Left ventricle myocardium inferior (tissue), 1 donor: Measurements from ENCODE around the gene MED28. TPM values are rescaled to one million over a fixed set of nuclear protein-coding genes. Genes with fewer than 3 reads are reported as not detected.
A peak's percentile ranks its signal among the peaks of the same experiment; 100 is the strongest.

Experiments
- DNase-seq: peaks from one replicate; pipeline ENCODE4 v3.0.0-alpha.2; 2020
- H3K27ac ChIP-seq: fragments of 200-600 bp; replicated peaks from 2 replicates; pipeline ENCODE4 v1.8.0; 2021
- H3K27me3 ChIP-seq: fragments of 200-600 bp; 2 replicates; pipeline ENCODE4 v1.8.0; 2021; ENCODE audit warnings: low read depth
- H3K36me3 ChIP-seq: fragments of 200-600 bp; 2 replicates; pipeline ENCODE4 v1.8.0; 2021
- H3K4me1 ChIP-seq: fragments of 200-600 bp; 2 replicates; pipeline ENCODE4 v1.8.0; 2021
- H3K4me3 ChIP-seq: fragments of 200-600 bp; 2 replicates; pipeline ENCODE4 v1.8.0; 2021; ENCODE audit warnings: mild to moderate bottlenecking, moderate library complexity
- H3K9me3 ChIP-seq: fragments of 200-600 bp; replicated peaks from 2 replicates; pipeline ENCODE4 v1.8.0; 2021
- intact Hi-C: fragments of 100-400 bp; cut with micrococcal nuclease; formaldehyde crosslinking; loops from one replicate; pipeline ENCODE4 v1.11.0; 2022
- total RNA-seq: library from RNA; stranded (reverse); fragmentation: NEBNext Ultra II Directional; extraction: Animal tissue kit (Norgen Biotek cat#: 25700); gene quantifications from one replicate; pipeline ENCODE4 v1.2.1, GENCODE V29; 2021
- TF ChIP-seq, protein P1 (sequence below): fragments of 200-600 bp; IDR thresholded peaks from 2 replicates; pipeline ENCODE4 v1.8.0; 2021; ENCODE audit warnings: antibody characterized with exemption, mild to moderate bottlenecking, borderline replicate concordance
- donor health status: DM: no; HTN: yes; CAD: no; lungs with severe emphysema.

Gene MED28
- total RNA-seq, 1 donor from 2014 or later = 18.1 TPM

- Histone ChIP-seq H3K4me1 (peaks cover 65% of the 10 kb centered on the region), H3K9me3 (no peaks in the 10 kb centered on the region), H3K36me3 (peaks cover 69% of the 10 kb centered on the region), H3K27me3 (no peaks in the 10 kb centered on the region), H3K27ac (peak overlapping the region; percentile 27), H3K4me3 (no peak overlapping the region)
- intact Hi-C loops = no loop called here
- TF ChIP-seq, protein P1, sequence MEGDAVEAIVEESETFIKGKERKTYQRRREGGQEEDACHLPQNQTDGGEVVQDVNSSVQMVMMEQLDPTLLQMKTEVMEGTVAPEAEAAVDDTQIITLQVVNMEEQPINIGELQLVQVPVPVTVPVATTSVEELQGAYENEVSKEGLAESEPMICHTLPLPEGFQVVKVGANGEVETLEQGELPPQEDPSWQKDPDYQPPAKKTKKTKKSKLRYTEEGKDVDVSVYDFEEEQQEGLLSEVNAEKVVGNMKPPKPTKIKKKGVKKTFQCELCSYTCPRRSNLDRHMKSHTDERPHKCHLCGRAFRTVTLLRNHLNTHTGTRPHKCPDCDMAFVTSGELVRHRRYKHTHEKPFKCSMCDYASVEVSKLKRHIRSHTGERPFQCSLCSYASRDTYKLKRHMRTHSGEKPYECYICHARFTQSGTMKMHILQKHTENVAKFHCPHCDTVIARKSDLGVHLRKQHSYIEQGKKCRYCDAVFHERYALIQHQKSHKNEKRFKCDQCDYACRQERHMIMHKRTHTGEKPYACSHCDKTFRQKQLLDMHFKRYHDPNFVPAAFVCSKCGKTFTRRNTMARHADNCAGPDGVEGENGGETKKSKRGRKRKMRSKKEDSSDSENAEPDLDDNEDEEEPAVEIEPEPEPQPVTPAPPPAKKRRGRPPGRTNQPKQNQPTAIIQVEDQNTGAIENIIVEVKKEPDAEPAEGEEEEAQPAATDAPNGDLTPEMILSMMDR = no peak
- DNase-seq = no peak
Observed at GRCh38 chr4:17618926-17619325, 4.5 kb downstream of the MED28 start.

- H3K4me3 ChIP-seq = no peak overlapping the region
- TF ChIP-seq, protein P1 = no peak
- H3K27ac ChIP-seq = peak overlapping the region; percentile 27
- intact Hi-C loops = no loop called here
- H3K9me3 ChIP-seq = no peaks in the 10 kb centered on the region
- peaks cover 75% of the 10 kb centered on the region for H3K36me3 ChIP-seq
- H3K4me1 ChIP-seq = peaks cover 60% of the 10 kb centered on the region
- DNase-seq = no peak
- H3K27me3 ChIP-seq = no peaks in the 10 kb centered on the region
Observed at GRCh38 chr4:17619416-17620105, 5.1 kb downstream of the MED28 start.

DNA sequence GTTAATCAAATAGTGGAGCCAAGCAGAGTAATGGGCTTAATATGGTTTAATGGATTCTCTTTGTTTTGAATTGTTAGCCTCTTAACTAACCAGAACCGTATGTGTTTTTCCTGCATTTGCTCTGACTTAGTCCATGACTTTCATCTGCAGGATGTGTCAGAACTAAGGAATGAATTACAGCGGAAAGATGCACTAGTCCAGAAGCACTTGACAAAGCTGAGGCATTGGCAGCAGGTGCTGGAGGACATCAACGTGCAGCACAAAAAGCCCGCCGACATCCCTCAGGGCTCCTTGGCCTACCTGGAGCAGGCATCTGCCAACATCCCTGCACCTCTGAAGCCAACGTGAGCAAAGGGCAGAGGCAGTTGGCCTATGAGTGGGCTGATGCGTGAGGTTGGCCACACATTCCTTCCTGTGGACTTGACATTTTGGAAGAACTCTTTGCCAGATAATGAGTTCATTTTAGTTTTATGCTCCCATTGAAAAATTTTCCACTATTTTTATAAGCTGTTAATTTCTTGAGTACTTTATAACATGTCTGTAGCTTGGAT is 9.1 kb downstream of the MED28 start:
- DNase-seq = no peak
- Histone ChIP-seq H3K4me3 (no peak overlapping the region), H3K9me3 (no peaks in the 10 kb centered on the region), H3K27ac (no peak overlapping the region), H3K36me3 (peaks cover 95% of the 10 kb centered on the region), H3K27me3 (no peaks in the 10 kb centered on the region), H3K4me1 (peaks cover 21% of the 10 kb centered on the region)
- TF ChIP-seq, protein P1 = no peak
- intact Hi-C loops = no loop called here

GRCh38 chr4:17624821-17625220 is 10.4 kb downstream of the MED28 start:
- intact Hi-C loops = no loop called here
- peaks cover 98% of the 10 kb centered on the region for H3K36me3 ChIP-seq
- H3K27ac ChIP-seq = no peak overlapping the region
- H3K9me3 ChIP-seq = no peaks in the 10 kb centered on the region
- TF ChIP-seq, protein P1 = no peak
- no peaks in the 10 kb centered on the region for H3K27me3 ChIP-seq
- H3K4me3 ChIP-seq = no peak overlapping the region
- peaks cover 8% of the 10 kb centered on the region for H3K4me1 ChIP-seq
- no peak for DNase-seq

DNA sequence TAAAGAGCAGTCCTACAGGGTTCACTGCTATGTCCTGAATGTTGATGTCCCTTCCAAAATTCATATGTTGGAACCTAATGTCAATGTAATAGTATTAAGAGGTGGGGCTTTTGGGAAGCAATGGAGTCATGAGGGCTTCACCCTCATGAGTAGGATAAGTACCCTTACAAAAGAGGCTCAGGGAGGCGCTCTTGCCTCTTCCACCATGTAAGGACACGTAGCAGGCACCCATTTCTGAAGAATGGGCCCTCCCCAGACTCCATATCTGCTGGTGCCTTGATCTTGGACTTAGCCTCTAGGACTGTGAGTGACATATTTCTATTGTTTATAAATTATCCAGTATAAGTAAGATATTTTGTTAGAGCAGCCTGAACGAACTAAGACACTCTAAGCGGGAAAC is 15.8 kb downstream of the MED28 start:
- no peak for DNase-seq
- no peaks in the 10 kb centered on the region for H3K9me3 ChIP-seq
- peaks cover 98% of the 10 kb centered on the region for H3K36me3 ChIP-seq
- no peaks in the 10 kb centered on the region for H3K4me1 ChIP-seq
- TF ChIP-seq, protein P1 = no peak
- H3K27me3 ChIP-seq = no peaks in the 10 kb centered on the region
- no peak overlapping the region for H3K4me3 ChIP-seq
- no peak overlapping the region for H3K27ac ChIP-seq
- intact Hi-C loops = no loop called here
